ES-I3 (cell line): ENCODE data around the gene PGM5.

ENCODE experiments used
- H3K36me3 ChIP-seq: 2 replicates; pipeline ENCODE4 v1.6.1; 2013; ENCODE audit warnings: mild to moderate bottlenecking, low read length, control low read depth, moderate library complexity; ENCODE audit not compliant: insufficient read depth
- H3K4me1 ChIP-seq: 2 replicates; pipeline ENCODE4 v1.6.1; 2013; ENCODE audit warnings: mild to moderate bottlenecking, control low read depth, low read length; ENCODE audit not compliant: insufficient read depth
- H3K9ac ChIP-seq: 2 replicates; pipeline ENCODE4 v1.6.1; 2013; ENCODE audit warnings: low read depth, mild to moderate bottlenecking, low read length, moderate library complexity
- H3K9me3 ChIP-seq: 2 replicates; pipeline ENCODE4 v1.6.1; 2013; ENCODE audit warnings: mild to moderate bottlenecking, low read length, moderate library complexity; ENCODE audit not compliant: control insufficient read depth, insufficient read depth

Gene PGM5

DNA sequence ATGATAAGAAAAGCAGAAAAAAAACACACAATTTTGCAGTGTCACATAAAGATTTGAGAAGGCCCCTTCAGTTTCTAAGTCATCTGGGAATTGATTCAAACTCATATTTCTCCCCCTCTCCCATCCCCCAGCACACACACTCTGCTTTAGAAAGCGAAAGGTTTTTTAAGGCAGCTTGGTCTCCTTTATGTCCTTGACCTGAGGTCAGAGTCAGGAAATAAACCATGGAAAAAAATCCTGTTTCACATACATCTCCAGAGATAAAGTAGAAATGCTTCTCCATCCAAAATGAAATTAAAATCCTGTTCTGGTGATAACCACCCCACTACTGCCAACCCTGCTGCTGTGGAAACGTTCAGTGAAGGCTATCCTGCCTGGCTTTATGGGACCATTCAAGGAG lies 131.7 kb downstream of the PGM5 start:
- H3K4me1 ChIP-seq: no peaks in the 10 kb centered on the region
- no peak overlapping the region for H3K9ac ChIP-seq
- H3K9me3 ChIP-seq: no peaks in the 10 kb centered on the region
- H3K36me3 ChIP-seq: no peaks in the 10 kb centered on the region

DNA sequence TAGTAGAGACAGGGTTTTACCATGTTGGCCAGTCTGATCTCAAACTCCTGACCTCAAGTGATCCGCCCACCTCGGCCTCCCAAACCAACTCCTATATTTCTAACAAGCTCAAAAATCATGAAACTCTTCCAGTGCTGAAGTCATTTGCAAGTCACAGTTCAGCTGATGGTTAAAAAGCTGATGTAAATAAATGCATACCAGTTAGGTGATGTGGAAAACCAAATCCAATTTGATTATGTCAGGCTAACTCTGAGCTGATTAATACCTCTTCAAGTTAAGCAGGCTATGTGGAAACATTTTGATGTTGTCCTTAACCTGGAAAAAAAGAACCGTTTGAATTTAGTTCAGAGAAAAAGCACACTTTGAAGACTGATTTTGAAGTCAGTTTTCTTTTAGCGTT lies 133.2 kb downstream of the PGM5 start:
- no peak overlapping the region for H3K9ac ChIP-seq
- H3K36me3 ChIP-seq: no peaks in the 10 kb centered on the region
- H3K4me1 ChIP-seq: no peaks in the 10 kb centered on the region
- no peaks in the 10 kb centered on the region for H3K9me3 ChIP-seq

DNA sequence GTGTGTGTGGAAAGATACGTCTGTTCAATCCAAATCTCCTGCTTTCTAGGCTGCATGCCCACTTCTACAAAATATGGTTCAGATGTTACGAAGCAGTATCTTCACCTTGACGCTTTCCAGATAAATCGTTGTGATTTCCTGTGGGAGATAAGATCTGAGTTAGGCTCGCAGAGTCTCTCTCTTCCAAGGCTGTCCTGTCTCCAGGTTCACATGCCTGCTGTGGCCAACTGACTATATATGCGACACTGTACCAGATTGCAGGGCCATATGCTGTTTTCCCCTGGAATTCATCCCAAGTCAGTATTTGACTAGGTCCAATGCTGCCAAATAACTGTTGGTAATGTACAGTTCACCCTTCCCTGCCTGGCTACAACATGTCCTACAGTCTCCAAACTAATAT lies 136.4 kb downstream of the PGM5 start:
- Histone ChIP-seq H3K9me3 (no peaks in the 10 kb centered on the region), H3K36me3 (no peaks in the 10 kb centered on the region), H3K9ac (no peak overlapping the region), H3K4me1 (no peaks in the 10 kb centered on the region)

DNA sequence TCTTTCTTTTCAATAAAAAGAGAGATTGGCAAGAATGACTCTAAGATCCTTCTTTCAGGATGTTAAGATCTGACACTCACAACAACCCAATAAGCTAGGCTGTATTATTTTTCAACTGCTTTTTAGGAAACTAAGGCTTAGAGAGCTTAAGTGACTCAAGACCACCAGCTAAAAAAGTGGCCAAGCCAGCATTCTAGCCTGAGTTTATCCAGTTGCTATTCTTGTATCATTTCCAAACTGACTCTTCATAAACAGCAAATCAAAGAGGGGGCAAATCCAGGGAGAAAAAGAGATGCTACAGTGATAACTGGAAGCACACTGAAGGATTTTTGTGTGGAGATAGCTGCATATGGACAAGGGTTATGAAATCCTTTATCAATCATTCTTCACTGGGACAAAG lies 137.1 kb downstream of the PGM5 start:
- Histone ChIP-seq H3K4me1 (no peaks in the 10 kb centered on the region), H3K36me3 (no peaks in the 10 kb centered on the region), H3K9ac (no peak overlapping the region), H3K9me3 (no peaks in the 10 kb centered on the region)

DNA sequence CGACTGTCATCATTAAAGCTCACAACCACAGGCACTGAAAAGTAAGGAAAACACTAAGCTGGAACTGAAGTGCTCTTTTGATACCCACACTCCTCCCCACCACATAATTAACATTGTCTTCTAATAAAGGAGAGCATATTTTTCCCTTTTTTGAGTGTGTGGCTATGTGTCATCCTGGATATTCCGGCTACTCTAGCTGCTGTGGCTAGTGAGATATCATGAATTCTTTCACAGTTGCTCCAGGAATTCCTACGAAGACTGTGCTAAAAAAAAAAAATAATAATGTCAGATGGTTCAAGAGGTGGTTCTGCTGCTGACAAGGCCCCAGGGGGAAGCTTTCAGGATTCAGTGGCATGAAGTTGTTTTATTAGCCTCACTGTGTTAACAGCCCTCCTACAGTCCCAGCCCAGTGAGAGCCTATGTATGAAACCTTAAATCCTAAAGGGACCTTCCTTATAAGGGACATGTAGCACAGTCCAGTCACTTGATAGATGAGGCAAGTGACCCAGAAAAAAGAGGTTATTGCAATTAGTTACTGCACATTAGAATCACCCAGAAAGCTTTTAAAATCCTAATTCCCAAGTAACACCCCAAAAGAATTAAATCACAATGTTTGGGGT lies 137.7 kb downstream of the PGM5 start:
- Histone ChIP-seq H3K36me3 (no peaks in the 10 kb centered on the region), H3K9me3 (no peaks in the 10 kb centered on the region), H3K4me1 (no peaks in the 10 kb centered on the region), H3K9ac (no peak overlapping the region)

DNA sequence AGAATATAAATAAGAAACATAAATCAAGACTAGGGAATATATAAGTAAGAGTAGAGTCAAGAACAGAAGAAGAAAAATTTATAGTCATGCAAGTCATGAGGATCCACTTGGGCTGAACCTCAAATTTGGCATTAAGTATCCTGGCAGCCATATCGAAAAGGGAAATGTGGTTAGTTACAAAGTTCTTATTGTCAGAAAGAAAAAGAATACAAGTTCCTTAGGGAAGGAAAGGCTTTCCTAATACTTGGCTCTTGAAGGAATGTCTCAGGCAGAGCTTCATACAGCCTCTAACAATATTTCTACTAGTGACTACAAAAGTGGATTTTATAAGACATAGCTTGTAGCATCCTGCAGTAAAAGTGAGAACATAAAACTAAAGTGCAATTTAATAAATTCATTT lies 138.8 kb downstream of the PGM5 start:
- no peaks in the 10 kb centered on the region for H3K9me3 ChIP-seq
- H3K36me3 ChIP-seq: no peaks in the 10 kb centered on the region
- no peak overlapping the region for H3K9ac ChIP-seq
- H3K4me1 ChIP-seq: no peaks in the 10 kb centered on the region

DNA sequence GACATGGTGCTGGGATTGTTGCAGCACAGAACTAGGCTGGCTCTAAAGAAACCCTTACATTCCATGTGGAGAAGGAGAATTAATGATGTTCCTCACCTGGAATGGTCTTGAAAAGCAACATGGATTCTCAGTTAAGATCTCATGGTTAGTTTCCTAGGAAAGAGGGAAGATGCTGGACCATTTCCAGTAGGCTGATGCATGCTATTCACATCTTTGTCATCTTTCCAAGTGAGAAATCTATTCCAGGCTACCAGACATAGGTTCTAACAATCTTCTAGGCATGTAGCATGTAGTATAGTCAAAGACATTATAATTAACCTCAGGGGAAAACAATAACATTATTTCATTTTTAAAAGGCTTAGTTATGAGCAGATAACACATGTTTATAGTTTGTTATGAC lies 139.9 kb downstream of the PGM5 start:
- no peaks in the 10 kb centered on the region for H3K4me1 ChIP-seq

DNA sequence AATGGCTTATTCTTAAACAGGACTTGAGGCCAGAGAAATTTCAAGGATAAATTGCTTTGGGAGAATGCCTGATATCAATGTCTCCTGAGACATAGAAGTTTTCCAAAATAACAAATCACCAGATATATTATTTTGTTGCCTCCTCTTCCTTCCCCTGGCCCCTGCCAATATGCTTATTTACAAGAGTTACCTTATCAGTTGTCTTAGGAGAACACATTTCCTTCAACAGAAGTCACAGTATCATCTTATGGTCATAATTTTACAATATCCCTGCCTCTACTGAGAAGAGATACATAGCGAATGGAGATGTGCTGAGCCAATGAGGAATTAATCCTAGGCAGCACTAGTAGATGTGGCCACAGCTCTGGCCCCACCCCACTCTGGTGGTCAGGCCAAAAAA lies 141.2 kb downstream of the PGM5 start:
- Histone ChIP-seq H3K4me1 (0 out of 2 replicates have a peak, but pooled peaks cover 4% of the 10 kb centered on the region), H3K9ac (no peak overlapping the region), H3K36me3 (no peaks in the 10 kb centered on the region), H3K9me3 (no peaks in the 10 kb centered on the region)

More for the DNA sequence above, 139.9 kb downstream of the PGM5 start:
- Histone ChIP-seq H3K9me3 (no peaks in the 10 kb centered on the region), H3K9ac (no peak overlapping the region), H3K36me3 (no peaks in the 10 kb centered on the region)

DNA sequence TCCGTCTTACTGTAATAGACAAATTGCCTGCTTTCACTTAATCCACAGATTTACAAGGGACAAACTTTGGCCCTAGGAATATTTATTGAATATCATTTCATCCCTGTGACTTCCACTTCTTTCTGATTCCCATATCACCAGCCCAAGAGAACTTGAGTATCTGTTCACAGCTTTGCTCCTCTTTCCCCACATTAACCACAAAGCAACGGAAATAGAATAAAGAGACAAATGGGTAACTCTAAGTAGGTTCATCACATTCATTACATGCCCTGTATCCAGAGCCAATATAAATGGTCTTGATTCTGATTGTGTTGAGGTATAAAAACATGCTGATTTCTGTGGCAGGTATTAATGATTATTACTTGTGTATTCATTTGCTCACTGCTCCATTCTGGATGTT lies 142.4 kb downstream of the PGM5 start:
- H3K4me1 ChIP-seq: 0 out of 2 replicates have a peak, but pooled peaks cover 4% of the 10 kb centered on the region
- H3K36me3 ChIP-seq: no peaks in the 10 kb centered on the region
- H3K9ac ChIP-seq: no peak overlapping the region

DNA sequence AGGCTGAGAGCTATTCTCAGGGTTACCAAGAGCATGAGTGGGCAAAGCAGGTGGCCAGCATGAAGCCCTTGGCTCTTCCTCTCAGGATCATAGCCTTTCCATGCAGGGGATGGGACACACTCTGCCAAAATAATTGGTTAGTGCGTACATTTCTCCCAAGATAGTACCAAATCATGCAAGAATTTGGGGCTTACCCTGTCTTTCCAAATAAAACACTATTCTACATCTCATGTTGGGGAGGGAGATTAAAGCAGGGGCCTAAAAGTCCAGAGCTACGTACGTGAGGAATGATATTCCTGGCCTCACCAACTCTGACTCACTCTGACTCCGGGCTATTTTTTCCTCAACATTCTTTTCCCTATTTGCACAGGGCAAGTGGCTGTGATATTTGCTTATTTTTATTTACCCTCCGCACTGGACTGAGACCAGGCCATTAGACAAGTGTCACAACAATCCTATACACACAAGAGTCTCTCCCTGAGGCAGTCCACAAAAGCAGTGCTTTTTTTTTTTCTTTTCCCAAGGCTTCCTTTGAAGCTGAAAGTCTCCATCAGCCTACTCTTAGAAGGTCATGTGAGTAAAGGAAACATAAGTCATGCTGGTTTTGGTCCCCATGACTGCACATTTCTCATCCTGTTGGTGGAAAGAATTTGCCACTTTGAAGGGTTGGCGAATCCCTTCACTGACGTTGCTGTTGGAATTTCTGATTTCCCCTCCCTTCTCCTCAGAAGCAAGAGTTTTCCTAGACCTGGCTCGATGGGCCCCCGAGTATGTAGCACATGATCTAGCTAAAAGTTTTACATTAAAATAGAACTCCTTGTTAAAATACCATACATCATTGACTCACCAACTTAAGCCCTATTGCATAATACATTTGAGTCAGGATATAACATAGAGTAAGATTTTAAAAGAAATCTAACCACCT lies 144.3 kb downstream of the PGM5 start:
- Histone ChIP-seq H3K4me1 (0 out of 2 replicates have a peak, but pooled peaks cover 4% of the 10 kb centered on the region), H3K36me3 (no peaks in the 10 kb centered on the region), H3K9ac (no peak overlapping the region), H3K9me3 (no peaks in the 10 kb centered on the region)

More for the DNA sequence above, 142.4 kb downstream of the PGM5 start:
- H3K9me3 ChIP-seq: no peaks in the 10 kb centered on the region

DNA sequence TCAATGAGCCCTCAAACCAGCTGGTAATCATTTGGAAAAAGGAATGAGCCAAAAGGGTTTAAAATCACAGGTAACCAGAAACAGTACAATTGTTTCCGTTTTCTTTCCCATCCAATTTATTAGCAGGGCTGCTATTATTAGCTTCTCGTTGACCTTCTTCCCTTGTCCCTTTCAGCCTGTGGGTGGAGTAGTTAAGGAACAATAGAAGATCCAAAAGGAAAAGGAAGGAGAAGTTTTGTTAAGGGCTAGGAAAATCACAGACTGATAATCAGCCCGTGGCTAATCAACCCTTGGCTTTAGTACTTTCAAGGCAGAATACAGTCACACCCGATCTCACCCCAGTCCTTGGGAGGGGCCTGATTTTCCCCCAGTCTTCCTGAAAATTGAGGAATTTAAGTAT lies 145.9 kb downstream of the PGM5 start:
- H3K9ac ChIP-seq: no peak overlapping the region
- H3K36me3 ChIP-seq: no peaks in the 10 kb centered on the region
- no peaks in the 10 kb centered on the region for H3K9me3 ChIP-seq
- 0 out of 2 replicates have a peak, but pooled peaks cover 4% of the 10 kb centered on the region for H3K4me1 ChIP-seq

DNA sequence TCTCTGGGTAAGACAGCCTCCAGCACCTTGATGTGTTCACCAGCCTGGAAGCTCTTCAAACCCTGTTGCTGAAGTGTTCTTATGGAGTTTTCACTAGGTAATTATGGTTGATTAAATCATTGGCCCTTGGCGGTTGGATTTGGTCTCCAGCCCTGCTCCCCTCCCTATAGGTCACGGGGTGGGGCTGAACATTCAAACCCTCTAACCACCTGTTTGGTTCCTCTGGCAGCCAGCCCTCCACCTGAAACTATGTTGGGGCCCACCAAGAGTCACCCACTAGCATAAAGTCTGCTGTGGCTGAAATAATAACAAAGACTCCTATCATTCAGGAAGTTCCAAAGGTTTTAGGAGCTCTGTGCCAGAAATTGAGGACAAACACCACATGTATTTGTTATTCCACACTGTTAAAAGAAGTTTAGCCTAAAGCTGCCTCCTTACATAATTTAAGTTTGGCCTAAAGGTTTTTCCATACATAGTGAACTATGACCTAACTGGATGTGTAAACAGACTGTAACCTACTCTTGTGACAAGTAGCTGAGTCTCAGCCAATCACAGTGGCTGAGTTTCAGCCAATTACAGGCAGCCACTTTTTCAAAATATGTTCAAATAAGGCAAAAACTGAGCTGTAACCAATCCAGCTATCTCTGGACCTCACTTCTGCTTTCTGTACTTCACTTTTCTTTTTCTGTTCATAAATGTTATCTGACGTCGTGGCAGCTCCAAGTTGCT lies 149.4 kb downstream of the PGM5 start:
- Histone ChIP-seq H3K4me1 (0 out of 2 replicates have a peak, but pooled peaks cover 4% of the 10 kb centered on the region), H3K9me3 (no peaks in the 10 kb centered on the region), H3K9ac (no peak overlapping the region), H3K36me3 (no peaks in the 10 kb centered on the region)

DNA sequence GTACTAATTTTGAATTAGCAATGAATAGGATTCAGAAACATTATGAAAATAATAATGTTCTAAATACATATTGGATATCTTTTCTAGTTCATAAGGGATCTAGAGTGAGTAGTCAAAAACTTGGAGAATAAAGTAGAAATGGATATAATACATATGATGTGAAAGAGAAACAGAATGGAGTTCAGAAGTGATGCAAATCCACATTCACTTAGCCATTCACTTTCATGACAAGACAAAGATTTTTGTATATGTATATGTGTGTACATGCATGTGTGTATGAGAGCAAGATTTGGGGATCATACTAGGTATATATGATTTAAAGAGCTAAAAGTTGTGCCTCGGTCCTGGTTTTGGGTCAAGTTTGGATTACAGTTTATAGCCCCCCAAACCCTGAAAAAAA lies 150.1 kb downstream of the PGM5 start:
- Histone ChIP-seq H3K9ac (no peak overlapping the region), H3K9me3 (no peaks in the 10 kb centered on the region), H3K4me1 (0 out of 2 replicates have a peak, but pooled peaks cover 4% of the 10 kb centered on the region), H3K36me3 (no peaks in the 10 kb centered on the region)

DNA sequence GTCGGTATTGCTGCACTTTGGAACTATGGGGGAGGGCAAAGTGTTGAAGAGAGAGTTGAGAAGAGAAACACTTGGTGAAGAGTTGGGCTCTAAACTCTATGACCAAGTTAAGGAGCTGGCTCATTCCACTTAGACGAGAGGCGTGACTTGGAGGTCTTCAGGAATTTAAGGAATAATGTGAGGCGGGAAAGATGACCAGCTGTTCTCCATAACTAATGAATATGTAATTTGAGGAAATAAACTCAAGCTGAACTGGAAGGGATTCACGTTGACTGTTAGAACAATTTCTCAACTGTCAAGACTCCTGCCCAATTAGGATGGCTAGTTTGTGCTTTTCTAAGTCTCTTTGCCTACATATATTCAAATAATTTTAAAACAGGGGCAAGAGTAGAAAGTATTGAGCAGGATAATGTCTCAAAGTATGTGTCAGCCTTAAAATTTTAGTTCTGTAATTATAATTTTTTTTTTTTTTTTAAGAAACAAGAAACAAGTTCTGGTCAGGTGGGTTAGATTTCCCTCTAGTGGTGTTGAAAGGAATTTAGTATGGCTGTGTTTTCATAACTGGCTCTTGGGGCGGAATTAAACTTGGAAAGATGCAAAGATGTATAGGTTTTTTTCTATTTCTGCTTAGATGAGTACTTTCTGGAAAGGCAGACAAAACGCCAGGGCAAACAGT lies 150.9 kb downstream of the PGM5 start:
- no peaks in the 10 kb centered on the region for H3K36me3 ChIP-seq
- H3K4me1 ChIP-seq: 0 out of 2 replicates have a peak, but pooled peaks cover 2% of the 10 kb centered on the region
- H3K9me3 ChIP-seq: no peaks in the 10 kb centered on the region
- H3K9ac ChIP-seq: no peak overlapping the region
